GM23338 (cell line): ENCODE data around the gene DLX2.

Experiments
- CREB1 ChIP-seq: fragments of 250-450 bp; sonication (Bioruptor Pico); IDR thresholded peaks from 2 replicates; pipeline ENCODE4 v1.5.0; 2020; ENCODE audit warnings: low read depth, mild to moderate bottlenecking, moderate library complexity
- EZH2 ChIP-seq: fragments of 200-600 bp; sonication (generic); IDR thresholded peaks from one replicate; pipeline ENCODE4 v1.8.0; 2017; ENCODE audit warnings: antibody characterized with exemption, mild to moderate bottlenecking, low read depth; ENCODE audit not compliant: unreplicated experiment
- EZH2phosphoT487 ChIP-seq: fragments of 200-600 bp; sonication (generic); IDR thresholded peaks from one replicate; pipeline ENCODE4 v1.8.1; 2018; ENCODE audit warnings: antibody characterized with exemption; ENCODE audit not compliant: unreplicated experiment
- JUNB ChIP-seq: IDR thresholded peaks from one replicate; pipeline ENCODE4 v1.6.1; 2016; ENCODE audit warnings: antibody characterized with exemption; ENCODE audit not compliant: unreplicated experiment
- NANOG ChIP-seq: IDR thresholded peaks from 2 replicates; pipeline ENCODE4 v1.6.1; 2016; ENCODE audit warnings: antibody characterized with exemption, borderline replicate concordance
- POLR2AphosphoS5 ChIP-seq: IDR thresholded peaks from 2 replicates; pipeline ENCODE4 v1.6.1; 2016; ENCODE audit warnings: antibody characterized with exemption, low read depth
- STAT1 ChIP-seq: IDR thresholded peaks from one replicate; pipeline ENCODE4 v1.6.1; 2016; ENCODE audit warnings: antibody characterized with exemption; ENCODE audit not compliant: unreplicated experiment
- ZNF114 ChIP-seq: fragments of 250-450 bp; sonication (Bioruptor Pico); IDR thresholded peaks from 2 replicates; pipeline ENCODE4 v1.5.0; 2020; ENCODE audit warnings: mild to moderate bottlenecking, moderate library complexity
- ZNF331 ChIP-seq: fragments of 250-450 bp; sonication (Bioruptor Pico); IDR thresholded peaks from 2 replicates; pipeline ENCODE4 v1.5.0; 2020; ENCODE audit warnings: low read depth, mild to moderate bottlenecking, moderate library complexity
- TF ChIP-seq, protein P1 (sequence below), 2 experiments: fragments of 200-600 bp in 1 of 2; sonication (generic) in 1 of 2; conservative IDR thresholded peaks; 2 replicates each; pipeline versions ENCODE4 v1.5.1 to v1.6.1; 2016 to 2017; ENCODE audit warnings: antibody characterized with exemption in 2 of 2, low read depth in 2 of 2, mild to moderate bottlenecking in 2 of 2, moderate library complexity in 1 of 2
- TF ChIP-seq, protein P2 (sequence below): IDR thresholded peaks from one replicate; pipeline ENCODE4 v1.6.1; 2018; ENCODE audit warnings: antibody characterized with exemption; ENCODE audit not compliant: unreplicated experiment
- TF ChIP-seq, protein P3 (sequence below): fragments of 250-450 bp; sonication (Bioruptor Pico); IDR thresholded peaks from 2 replicates; pipeline ENCODE4 v1.5.0; 2020; ENCODE audit warnings: mild to moderate bottlenecking, moderate library complexity
- TF ChIP-seq, protein P4 (sequence below): IDR thresholded peaks from 2 replicates; pipeline ENCODE4 v1.6.1; 2016; ENCODE audit warnings: antibody characterized with exemption

DNA sequence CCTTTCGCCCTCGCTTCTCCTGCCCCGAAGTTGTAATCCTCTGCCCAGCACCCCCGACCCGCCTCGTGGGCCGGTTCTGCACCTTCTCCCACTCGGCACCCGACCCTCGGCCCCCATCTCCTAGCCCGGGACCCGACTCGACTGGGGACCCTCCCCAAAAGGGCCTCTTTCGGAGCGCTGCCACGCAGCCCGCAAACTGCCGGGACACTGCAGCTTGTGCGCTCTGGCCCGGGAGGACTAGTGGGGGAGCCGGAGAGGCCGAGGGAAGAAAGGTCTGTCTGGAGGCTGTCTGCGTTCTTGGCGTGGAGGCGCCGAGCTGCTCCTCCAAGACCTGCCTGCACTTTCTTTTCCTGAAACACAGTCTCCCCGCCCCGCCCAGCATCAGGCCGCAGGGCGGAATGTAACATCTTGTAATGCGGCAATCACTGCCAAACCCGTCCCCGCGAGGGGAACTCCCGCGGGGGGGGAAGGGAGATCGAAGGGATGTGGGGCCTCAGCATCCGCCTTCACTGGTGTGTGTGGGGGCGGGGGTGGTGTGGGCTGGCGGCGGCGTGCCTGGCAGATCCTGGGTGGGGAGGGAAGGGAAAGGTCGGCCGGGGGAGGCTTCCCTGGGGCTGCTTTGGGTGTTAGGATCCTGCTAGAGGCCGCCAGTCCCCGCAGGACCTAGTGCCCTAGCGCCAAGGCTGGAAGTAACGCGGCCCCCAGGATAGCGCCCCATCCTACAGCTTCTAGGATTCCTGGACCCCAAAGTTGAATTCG is 7.4 kb downstream of the DLX2 start:
- TF ChIP-seq, protein P1, sequence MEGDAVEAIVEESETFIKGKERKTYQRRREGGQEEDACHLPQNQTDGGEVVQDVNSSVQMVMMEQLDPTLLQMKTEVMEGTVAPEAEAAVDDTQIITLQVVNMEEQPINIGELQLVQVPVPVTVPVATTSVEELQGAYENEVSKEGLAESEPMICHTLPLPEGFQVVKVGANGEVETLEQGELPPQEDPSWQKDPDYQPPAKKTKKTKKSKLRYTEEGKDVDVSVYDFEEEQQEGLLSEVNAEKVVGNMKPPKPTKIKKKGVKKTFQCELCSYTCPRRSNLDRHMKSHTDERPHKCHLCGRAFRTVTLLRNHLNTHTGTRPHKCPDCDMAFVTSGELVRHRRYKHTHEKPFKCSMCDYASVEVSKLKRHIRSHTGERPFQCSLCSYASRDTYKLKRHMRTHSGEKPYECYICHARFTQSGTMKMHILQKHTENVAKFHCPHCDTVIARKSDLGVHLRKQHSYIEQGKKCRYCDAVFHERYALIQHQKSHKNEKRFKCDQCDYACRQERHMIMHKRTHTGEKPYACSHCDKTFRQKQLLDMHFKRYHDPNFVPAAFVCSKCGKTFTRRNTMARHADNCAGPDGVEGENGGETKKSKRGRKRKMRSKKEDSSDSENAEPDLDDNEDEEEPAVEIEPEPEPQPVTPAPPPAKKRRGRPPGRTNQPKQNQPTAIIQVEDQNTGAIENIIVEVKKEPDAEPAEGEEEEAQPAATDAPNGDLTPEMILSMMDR (conservative IDR thresholded peaks at IDR 0.05; ENCODE audit: low read depth in 2 of 2): no peak
- TF ChIP-seq CREB1 (no peak), EZH2 (peak; percentile 89), POLR2AphosphoS5 (no peak), EZH2phosphoT487 (no peak), JUNB (no peak), STAT1 (no peak), ZNF331 (CRISPR knock-in tag) (no peak), NANOG (no peak), ZNF114 (CRISPR knock-in tag) (no peak)
- TF ChIP-seq, protein P2, sequence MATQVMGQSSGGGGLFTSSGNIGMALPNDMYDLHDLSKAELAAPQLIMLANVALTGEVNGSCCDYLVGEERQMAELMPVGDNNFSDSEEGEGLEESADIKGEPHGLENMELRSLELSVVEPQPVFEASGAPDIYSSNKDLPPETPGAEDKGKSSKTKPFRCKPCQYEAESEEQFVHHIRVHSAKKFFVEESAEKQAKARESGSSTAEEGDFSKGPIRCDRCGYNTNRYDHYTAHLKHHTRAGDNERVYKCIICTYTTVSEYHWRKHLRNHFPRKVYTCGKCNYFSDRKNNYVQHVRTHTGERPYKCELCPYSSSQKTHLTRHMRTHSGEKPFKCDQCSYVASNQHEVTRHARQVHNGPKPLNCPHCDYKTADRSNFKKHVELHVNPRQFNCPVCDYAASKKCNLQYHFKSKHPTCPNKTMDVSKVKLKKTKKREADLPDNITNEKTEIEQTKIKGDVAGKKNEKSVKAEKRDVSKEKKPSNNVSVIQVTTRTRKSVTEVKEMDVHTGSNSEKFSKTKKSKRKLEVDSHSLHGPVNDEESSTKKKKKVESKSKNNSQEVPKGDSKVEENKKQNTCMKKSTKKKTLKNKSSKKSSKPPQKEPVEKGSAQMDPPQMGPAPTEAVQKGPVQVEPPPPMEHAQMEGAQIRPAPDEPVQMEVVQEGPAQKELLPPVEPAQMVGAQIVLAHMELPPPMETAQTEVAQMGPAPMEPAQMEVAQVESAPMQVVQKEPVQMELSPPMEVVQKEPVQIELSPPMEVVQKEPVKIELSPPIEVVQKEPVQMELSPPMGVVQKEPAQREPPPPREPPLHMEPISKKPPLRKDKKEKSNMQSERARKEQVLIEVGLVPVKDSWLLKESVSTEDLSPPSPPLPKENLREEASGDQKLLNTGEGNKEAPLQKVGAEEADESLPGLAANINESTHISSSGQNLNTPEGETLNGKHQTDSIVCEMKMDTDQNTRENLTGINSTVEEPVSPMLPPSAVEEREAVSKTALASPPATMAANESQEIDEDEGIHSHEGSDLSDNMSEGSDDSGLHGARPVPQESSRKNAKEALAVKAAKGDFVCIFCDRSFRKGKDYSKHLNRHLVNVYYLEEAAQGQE: no peak
- TF ChIP-seq, protein P3, sequence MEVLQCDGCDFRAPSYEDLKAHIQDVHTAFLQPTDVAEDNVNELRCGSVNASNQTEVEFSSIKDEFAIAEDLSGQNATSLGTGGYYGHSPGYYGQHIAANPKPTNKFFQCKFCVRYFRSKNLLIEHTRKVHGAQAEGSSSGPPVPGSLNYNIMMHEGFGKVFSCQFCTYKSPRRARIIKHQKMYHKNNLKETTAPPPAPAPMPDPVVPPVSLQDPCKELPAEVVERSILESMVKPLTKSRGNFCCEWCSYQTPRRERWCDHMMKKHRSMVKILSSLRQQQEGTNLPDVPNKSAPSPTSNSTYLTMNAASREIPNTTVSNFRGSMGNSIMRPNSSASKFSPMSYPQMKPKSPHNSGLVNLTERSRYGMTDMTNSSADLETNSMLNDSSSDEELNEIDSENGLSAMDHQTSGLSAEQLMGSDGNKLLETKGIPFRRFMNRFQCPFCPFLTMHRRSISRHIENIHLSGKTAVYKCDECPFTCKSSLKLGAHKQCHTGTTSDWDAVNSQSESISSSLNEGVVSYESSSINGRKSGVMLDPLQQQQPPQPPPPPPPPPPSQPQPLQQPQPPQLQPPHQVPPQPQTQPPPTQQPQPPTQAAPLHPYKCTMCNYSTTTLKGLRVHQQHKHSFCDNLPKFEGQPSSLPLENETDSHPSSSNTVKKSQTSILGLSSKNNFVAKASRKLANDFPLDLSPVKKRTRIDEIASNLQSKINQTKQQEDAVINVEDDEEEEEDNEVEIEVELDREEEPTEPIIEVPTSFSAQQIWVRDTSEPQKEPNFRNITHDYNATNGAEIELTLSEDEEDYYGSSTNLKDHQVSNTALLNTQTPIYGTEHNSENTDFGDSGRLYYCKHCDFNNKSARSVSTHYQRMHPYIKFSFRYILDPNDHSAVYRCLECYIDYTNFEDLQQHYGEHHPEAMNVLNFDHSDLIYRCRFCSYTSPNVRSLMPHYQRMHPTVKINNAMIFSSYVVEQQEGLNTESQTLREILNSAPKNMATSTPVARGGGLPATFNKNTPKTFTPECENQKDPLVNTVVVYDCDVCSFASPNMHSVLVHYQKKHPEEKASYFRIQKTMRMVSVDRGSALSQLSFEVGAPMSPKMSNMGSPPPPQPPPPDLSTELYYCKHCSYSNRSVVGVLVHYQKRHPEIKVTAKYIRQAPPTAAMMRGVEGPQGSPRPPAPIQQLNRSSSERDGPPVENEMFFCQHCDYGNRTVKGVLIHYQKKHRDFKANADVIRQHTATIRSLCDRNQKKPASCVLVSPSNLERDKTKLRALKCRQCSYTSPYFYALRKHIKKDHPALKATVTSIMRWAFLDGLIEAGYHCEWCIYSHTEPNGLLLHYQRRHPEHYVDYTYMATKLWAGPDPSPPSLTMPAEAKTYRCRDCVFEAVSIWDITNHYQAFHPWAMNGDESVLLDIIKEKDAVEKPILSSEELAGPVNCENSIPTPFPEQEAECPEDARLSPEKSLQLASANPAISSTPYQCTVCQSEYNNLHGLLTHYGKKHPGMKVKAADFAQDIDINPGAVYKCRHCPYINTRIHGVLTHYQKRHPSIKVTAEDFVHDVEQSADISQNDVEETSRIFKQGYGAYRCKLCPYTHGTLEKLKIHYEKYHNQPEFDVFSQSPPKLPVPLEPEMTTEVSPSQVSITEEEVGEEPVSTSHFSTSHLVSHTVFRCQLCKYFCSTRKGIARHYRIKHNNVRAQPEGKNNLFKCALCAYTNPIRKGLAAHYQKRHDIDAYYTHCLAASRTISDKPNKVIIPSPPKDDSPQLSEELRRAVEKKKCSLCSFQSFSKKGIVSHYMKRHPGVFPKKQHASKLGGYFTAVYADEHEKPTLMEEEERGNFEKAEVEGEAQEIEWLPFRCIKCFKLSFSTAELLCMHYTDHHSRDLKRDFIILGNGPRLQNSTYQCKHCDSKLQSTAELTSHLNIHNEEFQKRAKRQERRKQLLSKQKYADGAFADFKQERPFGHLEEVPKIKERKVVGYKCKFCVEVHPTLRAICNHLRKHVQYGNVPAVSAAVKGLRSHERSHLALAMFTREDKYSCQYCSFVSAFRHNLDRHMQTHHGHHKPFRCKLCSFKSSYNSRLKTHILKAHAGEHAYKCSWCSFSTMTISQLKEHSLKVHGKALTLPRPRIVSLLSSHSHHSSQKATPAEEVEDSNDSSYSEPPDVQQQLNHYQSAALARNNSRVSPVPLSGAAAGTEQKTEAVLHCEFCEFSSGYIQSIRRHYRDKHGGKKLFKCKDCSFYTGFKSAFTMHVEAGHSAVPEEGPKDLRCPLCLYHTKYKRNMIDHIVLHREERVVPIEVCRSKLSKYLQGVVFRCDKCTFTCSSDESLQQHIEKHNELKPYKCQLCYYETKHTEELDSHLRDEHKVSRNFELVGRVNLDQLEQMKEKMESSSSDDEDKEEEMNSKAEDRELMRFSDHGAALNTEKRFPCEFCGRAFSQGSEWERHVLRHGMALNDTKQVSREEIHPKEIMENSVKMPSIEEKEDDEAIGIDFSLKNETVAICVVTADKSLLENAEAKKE (CRISPR knock-in tag): no peak
- TF ChIP-seq, protein P4, sequence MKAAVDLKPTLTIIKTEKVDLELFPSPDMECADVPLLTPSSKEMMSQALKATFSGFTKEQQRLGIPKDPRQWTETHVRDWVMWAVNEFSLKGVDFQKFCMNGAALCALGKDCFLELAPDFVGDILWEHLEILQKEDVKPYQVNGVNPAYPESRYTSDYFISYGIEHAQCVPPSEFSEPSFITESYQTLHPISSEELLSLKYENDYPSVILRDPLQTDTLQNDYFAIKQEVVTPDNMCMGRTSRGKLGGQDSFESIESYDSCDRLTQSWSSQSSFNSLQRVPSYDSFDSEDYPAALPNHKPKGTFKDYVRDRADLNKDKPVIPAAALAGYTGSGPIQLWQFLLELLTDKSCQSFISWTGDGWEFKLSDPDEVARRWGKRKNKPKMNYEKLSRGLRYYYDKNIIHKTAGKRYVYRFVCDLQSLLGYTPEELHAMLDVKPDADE: no peak
